RWPE2 (cell line): ENCODE data around the gene SCUBE3.

Experiments used
- ATAC-seq: fragments of 200-7000 bp; cut with Tn5 transposase; 3 replicates; pipeline ENCODE4 v1.9.1; 2021; ENCODE audit warnings: low read depth
- DNase-seq: peaks from one replicate; pipeline ENCODE4 v3.0.0-alpha.2; 2020; ENCODE audit warnings: low spot score
- H3K27ac ChIP-seq: fragments of 450-650 bp; 2 replicates; pipeline ENCODE4 v1.5.1; 2017; ENCODE audit warnings: mild to moderate bottlenecking; ENCODE audit not compliant: poor library complexity, severe bottlenecking
- H3K27me3 ChIP-seq: fragments of 250-450 bp; sonication (Bioruptor Pico); 2 replicates; pipeline ENCODE4 v1.5.1; 2021; ENCODE audit warnings: mild to moderate bottlenecking, moderate library complexity; ENCODE audit not compliant: insufficient read depth, poor library complexity, severe bottlenecking
- H3K36me3 ChIP-seq: fragments of 250-450 bp; sonication (Bioruptor Pico); 2 replicates; pipeline ENCODE4 v1.5.1; 2020; ENCODE audit warnings: low read depth, mild to moderate bottlenecking, moderate library complexity
- H3K4me1 ChIP-seq: fragments of 250-450 bp; sonication (Bioruptor Pico); 2 replicates; pipeline ENCODE4 v1.5.1; 2021; ENCODE audit warnings: mild to moderate bottlenecking, moderate library complexity; ENCODE audit not compliant: insufficient read depth, poor library complexity, severe bottlenecking
- H3K4me3 ChIP-seq: fragments of 250-450 bp; sonication (Bioruptor Pico); 2 replicates; pipeline ENCODE4 v1.5.1; 2021; ENCODE audit warnings: mild to moderate bottlenecking, moderate library complexity; ENCODE audit not compliant: severe bottlenecking
- H3K9me3 ChIP-seq: fragments of 250-450 bp; sonication (Bioruptor Pico); 2 replicates; pipeline ENCODE4 v1.5.1; 2021; ENCODE audit warnings: mild to moderate bottlenecking, moderate library complexity; ENCODE audit not compliant: severe bottlenecking
- CTCF ChIP-seq: fragments of 450-650 bp; IDR thresholded peaks from one replicate; pipeline ENCODE4 v1.5.1; 2017; ENCODE audit warnings: mild to moderate bottlenecking, moderate library complexity; ENCODE audit not compliant: poor library complexity, severe bottlenecking

The SCUBE3 gene

GRCh38 chr6:35259948-35260590, 46.3 kb downstream of the SCUBE3 start:
- Histone ChIP-seq H3K4me1 (peaks cover 10% of the 10 kb centered on the region), H3K27ac (peak overlapping the region; percentile 80), H3K9me3 (no peaks in the 10 kb centered on the region), H3K36me3 (no peaks in the 10 kb centered on the region), H3K27me3 (no peaks in the 10 kb centered on the region), H3K4me3 (peak overlapping the region; percentile 86)
- DNase-seq, result peak; percentile 80
- ATAC-seq, result peak; percentile 44
- TF ChIP-seq CTCF, result no peak

- DNase-seq, result no peak
- Histone ChIP-seq H3K27me3 (no peaks in the 10 kb centered on the region), H3K36me3 (no peaks in the 10 kb centered on the region), H3K27ac (peak overlapping the region; percentile 80), H3K9me3 (no peaks in the 10 kb centered on the region), H3K4me3 (peak overlapping the region; percentile 86), H3K4me1 (peaks cover 10% of the 10 kb centered on the region)
- no peak for ATAC-seq
- no peak for TF ChIP-seq CTCF
Measured at GRCh38 chr6:35260591-35261570, 47.1 kb downstream of the SCUBE3 start.

- no peaks in the 10 kb centered on the region for H3K27me3 ChIP-seq
- no peak overlapping the region for H3K27ac ChIP-seq
- H3K4me1 ChIP-seq, result peaks cover 10% of the 10 kb centered on the region
- no peak overlapping the region for H3K4me3 ChIP-seq
- no peaks in the 10 kb centered on the region for H3K9me3 ChIP-seq
- ATAC-seq (no peak), DNase-seq (no peak)
- no peak for TF ChIP-seq CTCF
- no peaks in the 10 kb centered on the region for H3K36me3 ChIP-seq
Measured at GRCh38 chr6:35262596-35262995, 48.8 kb downstream of the SCUBE3 start.

GRCh38 chr6:35264550-35265274, 51.0 kb downstream of the SCUBE3 start:
- DNase-seq (no peak), ATAC-seq (no peak; the same call in 2 of the 3 replicates)
- Histone ChIP-seq H3K27ac (no peak overlapping the region), H3K9me3 (no peaks in the 10 kb centered on the region), H3K27me3 (no peaks in the 10 kb centered on the region), H3K36me3 (no peaks in the 10 kb centered on the region), H3K4me3 (no peak overlapping the region), H3K4me1 (peaks cover 4% of the 10 kb centered on the region)
- no peak for TF ChIP-seq CTCF
